CD4-positive, alpha-beta T cell (primary cell): Measurements from ENCODE around the gene ATP5F1D. TPM values are rescaled to one million over a fixed set of nuclear protein-coding genes. Genes with fewer than 3 reads are reported as not detected.
A peak's percentile ranks its signal among the peaks of the same experiment; 100 is the strongest.

ENCODE experiments used
- ATAC-seq: fragments of 200-7000 bp; cut with Tn5 transposase; one replicate; pipeline ENCODE4 v1.10.0; 2022; ENCODE audit warnings: mild to moderate bottlenecking; ENCODE audit not compliant: poor library complexity
- CTCF ChIA-PET: fragments of 350-600 bp; sonication (Branson Sonifier 250); formaldehyde crosslinking; loops from one replicate; lab custom pipeline; 2021; ENCODE audit warnings: antibody characterized with exemption, inconsistent platforms; lab: Charles Lee
- POLR2A ChIA-PET: fragments of 350-600 bp; sonication (Branson Sonifier 250); formaldehyde crosslinking; loops from one replicate; lab custom pipeline; 2021; ENCODE audit warnings: antibody characterized with exemption, inconsistent platforms; lab: Charles Lee
- DNase-seq, 14 experiments: peaks; one replicate each; pipeline ENCODE4 v3.0.0-alpha.2; 2013 to 2020; ENCODE audit warnings: mixed read lengths in 2 of 14
- H3K27ac ChIP-seq, 2 donors: one replicate each; pipeline versions ENCODE4 v1.5.1 to v1.7.0; 2013; ENCODE audit warnings: low read length in 2 of 2, low read depth in 1 of 2, mild to moderate bottlenecking in 1 of 2
- H3K27me3 ChIP-seq, 2 experiments: 1 replicate in 1 of 2; 2 replicates in 1 of 2; pipeline versions ENCODE4 v1.6.1 to v1.7.0; 2013; ENCODE audit warnings: low read length in 2 of 2, control low read depth in 1 of 2, mild to moderate bottlenecking in 1 of 2, moderate library complexity in 1 of 2; ENCODE audit not compliant: insufficient read depth in 2 of 2, control insufficient read depth in 1 of 2
- H3K36me3 ChIP-seq: one replicate; pipeline ENCODE4 v1.6.1; 2013; ENCODE audit warnings: low read length, control low read depth; ENCODE audit not compliant: insufficient read depth
- H3K4me1 ChIP-seq: one replicate; pipeline ENCODE4 v1.6.1; 2013; ENCODE audit warnings: low read length, control low read depth; ENCODE audit not compliant: insufficient read depth
- H3K4me3 ChIP-seq: one replicate; pipeline ENCODE4 v1.5.1; 2013; ENCODE audit warnings: mild to moderate bottlenecking, low read length, moderate library complexity
- H3K9me3 ChIP-seq, 2 experiments: 1 replicate in 1 of 2; 2 replicates in 1 of 2; pipeline versions ENCODE4 v1.6.1 to v1.7.0; 2013; ENCODE audit warnings: low read length in 2 of 2, mild to moderate bottlenecking in 2 of 2, control low read depth in 1 of 2, moderate library complexity in 1 of 2; ENCODE audit not compliant: control insufficient read depth in 1 of 2, insufficient read depth in 1 of 2
- H3K27ac Mint-ChIP-seq: one replicate; pipeline ENCODE4 v1.8.0; 2020; ENCODE audit warnings: mixed read lengths
- H3K27me3 Mint-ChIP-seq: one replicate; pipeline ENCODE4 v1.8.0; 2021; ENCODE audit warnings: mixed read lengths
- H3K36me3 Mint-ChIP-seq: one replicate; pipeline ENCODE4 v1.8.0; 2021; ENCODE audit warnings: low read depth, mixed read lengths
- H3K4me1 Mint-ChIP-seq: one replicate; pipeline ENCODE4 v1.8.0; 2021; ENCODE audit warnings: low read depth, mixed read lengths
- H3K4me3 Mint-ChIP-seq: one replicate; pipeline ENCODE4 v1.8.0; 2020; ENCODE audit warnings: mild to moderate bottlenecking, mixed read lengths
- H3K9me3 Mint-ChIP-seq: one replicate; pipeline ENCODE4 v1.8.0; 2020; ENCODE audit warnings: mixed read lengths
- CTCF ChIP-seq: fragments of 200-600 bp; IDR thresholded peaks from one replicate; pipeline ENCODE4 v1.8.0; 2022; ENCODE audit warnings: antibody characterized with exemption, mild to moderate bottlenecking
- intact Hi-C, 2 experiments: fragments of 100-400 bp; cut with DNase I in 1 of 2; cut with micrococcal nuclease in 1 of 2; formaldehyde crosslinking; loops; one replicate each; pipeline versions ENCODE4 v1.15.1 to v1.9.0; 2023 to 2025; cut with DNase I, micrococcal nuclease
- total RNA-seq, 174 experiments: library from RNA in 2 of 174; stranded (reverse) in 2 of 174; gene quantifications; one replicate each; pipeline ENCODE4 v1.2.3 and lab custom pipeline; 2021 to 2026

The ATP5F1D gene
- total RNA-seq, 2 experiments from 2014 or later = 77.6 to 92.6 TPM

GRCh38 chr19:1293782-1294604, 52.4 kb downstream of the ATP5F1D start:
- TF ChIP-seq CTCF = no peak
- POLR2A ChIA-PET = no interaction called here
- intact Hi-C loops = no loop called here
- peaks cover 39 to 44% of the 10 kb centered on the region in 2 experiments for H3K27me3 ChIP-seq
- no peak for ATAC-seq
- H3K4me3 ChIP-seq = no peak overlapping the region
- H3K27ac Mint-ChIP-seq = no peak overlapping the region
- H3K36me3 Mint-ChIP-seq = no peaks in the 10 kb centered on the region
- H3K4me3 Mint-ChIP-seq = no peak overlapping the region
- peaks cover 36% of the 10 kb centered on the region for H3K27me3 Mint-ChIP-seq
- H3K4me1 ChIP-seq = peaks cover 15% of the 10 kb centered on the region
- no peaks in the 10 kb centered on the region for H3K36me3 ChIP-seq
- H3K27ac ChIP-seq = no peak overlapping the region
- H3K9me3 ChIP-seq = peaks cover 0 to 51% of the 10 kb centered on the region in 2 experiments
- CTCF ChIA-PET = no interaction called here
- peak in 1 of 14 experiments; percentile 19 for DNase-seq
- no peaks in the 10 kb centered on the region for H3K9me3 Mint-ChIP-seq
- H3K4me1 Mint-ChIP-seq = no peaks in the 10 kb centered on the region

Other genes with a start within 250 kb of the ATP5F1D start
- under 1 TPM; 0.17 to 0.22 TPM for gene GRIN3B, start 241.3 kb upstream of the ATP5F1D start, total RNA-seq
- gene TMEM259, start 220.6 kb upstream of the ATP5F1D start, total RNA-seq = 100 to 1,000 TPM; 388 to 390 TPM
- not detected for gene RNU6-2, start 220.2 kb upstream of the ATP5F1D start, total RNA-seq
- 100 to 1,000 TPM; 307 to 318 TPM for gene CNN2, start 215.1 kb upstream of the ATP5F1D start, total RNA-seq
- 100 to 1,000 TPM; 114 to 118 TPM for gene ABCA7, start 201.6 kb upstream of the ATP5F1D start, total RNA-seq
- 100 to 1,000 TPM; 861 to 878 TPM for gene ARHGAP45, start 174.6 kb upstream of the ATP5F1D start, total RNA-seq
- gene POLR2E, start 146.4 kb upstream of the ATP5F1D start, total RNA-seq = 10 to 100 TPM; 45.8 to 49.0 TPM
- gene GPX4, start 137.8 kb upstream of the ATP5F1D start, total RNA-seq = 100 to 1,000 TPM; 174 to 175 TPM
- 100 to 1,000 TPM; 126 to 137 TPM for gene SBNO2, start 67.5 kb upstream of the ATP5F1D start, total RNA-seq
- gene STK11, start 36.0 kb upstream of the ATP5F1D start, total RNA-seq = 10 to 100 TPM; 49.7 to 53.0 TPM
- under 1 TPM in 1 of 2 experiments, not detected in 1; 0.22 TPM for gene CBARP, start 3.7 kb upstream of the ATP5F1D start, total RNA-seq
- 100 to 1,000 TPM; 214 to 228 TPM for gene MIDN, start 6.8 kb downstream of the ATP5F1D start, total RNA-seq
- gene CIRBP, start 27.6 kb downstream of the ATP5F1D start, total RNA-seq = 100 to 1,000 TPM; 614 to 628 TPM
- gene FAM174C, start 33.8 kb downstream of the ATP5F1D start, total RNA-seq = 10 to 100 TPM; 32.0 to 38.3 TPM
- not detected for gene EFNA2, start 44.1 kb downstream of the ATP5F1D start, total RNA-seq
- gene NDUFS7, start 142.2 kb downstream of the ATP5F1D start, total RNA-seq = 10 to 100 TPM; 40.0 to 42.6 TPM
- gene GAMT, start 159.8 kb downstream of the ATP5F1D start, total RNA-seq = 10 to 100 TPM; 11.0 to 13.0 TPM
- 100 to 1,000 TPM; 128 to 133 TPM for gene DAZAP1, start 165.8 kb downstream of the ATP5F1D start, total RNA-seq
- 1,000 to 10,000 TPM; 2,193 to 2,200 TPM for gene RPS15, start 196.6 kb downstream of the ATP5F1D start, total RNA-seq
- gene APC2, start 208.4 kb downstream of the ATP5F1D start, total RNA-seq = under 1 TPM; 0.20 to 0.30 TPM
- 10 to 100 TPM; 14.9 to 15.8 TPM for gene C19orf25, start 237.5 kb downstream of the ATP5F1D start, total RNA-seq
- gene PCSK4, start 248.6 kb downstream of the ATP5F1D start, total RNA-seq = 1 to 10 TPM; 4.2 to 5.2 TPM
- 1 to 10 TPM; 2.2 to 2.8 TPM for gene REEP6, start 249.4 kb downstream of the ATP5F1D start, total RNA-seq